Endothelial cell of umbilical vein (primary cell): ENCODE results near the gene CST3. TPM values are rescaled to one million over a fixed set of nuclear protein-coding genes. Genes with fewer than 3 reads are reported as not detected.
A peak's percentile ranks its signal among the peaks of the same experiment; 100 is the strongest.

ENCODE experiments used
- BruUV-seq: library from RNA; stranded (reverse); fragments of 400-500 nt; replicated peaks from 2 replicates; lab custom pipeline; 2021; lab: Mats Ljungman, UMichigan
- CTCF ChIA-PET: fragments of 300-600, 350-600 bp; sonication (Branson Sonifier 250); formaldehyde crosslinking; loops from one replicate; lab custom pipeline; 2021; ENCODE audit warnings: antibody characterized with exemption, inconsistent platforms; lab: Charles Lee
- POLR2A ChIA-PET: fragments of 300-600, 350-600 bp; sonication (Branson Sonifier 250); formaldehyde crosslinking; loops from one replicate; lab custom pipeline; 2021; ENCODE audit warnings: antibody characterized with exemption, inconsistent platforms; lab: Charles Lee
- DNase-seq: peaks from one replicate; pipeline ENCODE4 v3.0.0-alpha.2; 2011; ENCODE audit warnings: low read depth, low spot score
- FAIRE-seq: peaks from 2 replicates; lab custom pipeline; 2011; peaks lifted over from hg19 to GRCh38; lab: Jason Lieb, UNC
- H2AFZ ChIP-seq: 2 replicates; pipeline ENCODE4 v1.6.0; 2012; ENCODE audit warnings: low read depth, low read length, control low read depth, inconsistent platforms
- H3K27ac ChIP-seq: 2 replicates; pipeline ENCODE4 v1.5.1; 2011; ENCODE audit warnings: low read depth, mild to moderate bottlenecking, control low read depth, low read length, moderate library complexity; ENCODE audit not compliant: insufficient read depth
- H3K27me3 ChIP-seq, 2 experiments: 2 replicates each; pipeline versions ENCODE4 v1.6.0 to v1.6.1; 2011; ENCODE audit warnings: low read length in 2 of 2, mixed read lengths in 1 of 2; ENCODE audit not compliant: control insufficient read depth in 2 of 2, insufficient read depth in 2 of 2
- H3K36me3 ChIP-seq, 2 experiments: 2 replicates in 1 of 2; 3 replicates in 1 of 2; pipeline ENCODE4 v1.5.1; 2011; ENCODE audit warnings: low read length in 2 of 2, mild to moderate bottlenecking in 1 of 2, moderate library complexity in 1 of 2; ENCODE audit not compliant: control insufficient read depth in 2 of 2, insufficient read depth in 2 of 2; ENCODE audit errors: extremely low read depth in 1 of 2
- H3K4me1 ChIP-seq: 3 replicates; pipeline ENCODE4 v1.5.1; 2011; ENCODE audit warnings: mild to moderate bottlenecking, low read length; ENCODE audit not compliant: control insufficient read depth, insufficient read depth; ENCODE audit errors: extremely low read depth
- H3K4me2 ChIP-seq: 2 replicates; pipeline ENCODE4 v1.6.1; 2011; ENCODE audit warnings: low read length, control low read depth, mixed read lengths; ENCODE audit not compliant: insufficient read depth
- H3K4me3 ChIP-seq, 3 experiments: fragments of 200-600 bp in 1 of 3; sonication (generic), shearing (Covaris generic) in 1 of 3; replicated peaks in 1 of 3; 2 replicates each; pipeline ENCODE4 v1.5.1; 2011 to 2016; ENCODE audit warnings: control low read depth in 3 of 3, low read length in 3 of 3, mild to moderate bottlenecking in 2 of 3, inconsistent platforms in 1 of 3, low read depth in 1 of 3, moderate library complexity in 1 of 3; ENCODE audit not compliant: insufficient read depth in 1 of 3
- H3K79me2 ChIP-seq: 2 replicates; pipeline ENCODE4 v1.6.0; 2012; ENCODE audit warnings: low read length, inconsistent platforms; ENCODE audit not compliant: control insufficient read depth, insufficient read depth
- H3K9ac ChIP-seq: replicated peaks from 2 replicates; pipeline ENCODE3; 2011; ENCODE audit warnings: low read length, control low read depth; ENCODE audit not compliant: insufficient read depth; ENCODE audit errors: extremely low read depth
- H3K9me1 ChIP-seq: replicated peaks from 3 replicates; pipeline ENCODE4 v1.6.0; 2011; ENCODE audit warnings: mild to moderate bottlenecking, low read length; ENCODE audit not compliant: control insufficient read depth, insufficient read depth; ENCODE audit errors: extremely low read depth
- H3K9me3 ChIP-seq: replicated peaks from 2 replicates; pipeline ENCODE4 v1.5.1; 2012; ENCODE audit warnings: low read length, inconsistent platforms; ENCODE audit not compliant: control insufficient read depth, insufficient read depth
- H4K20me1 ChIP-seq: replicated peaks from 2 replicates; pipeline ENCODE3; 2011; ENCODE audit warnings: mild to moderate bottlenecking, low read length; ENCODE audit not compliant: control insufficient read depth, insufficient read depth; ENCODE audit errors: extremely low read depth
- EZH2 ChIP-seq: IDR thresholded peaks from 2 replicates; pipeline ENCODE4 v1.6.1; 2012; ENCODE audit warnings: borderline replicate concordance, low read depth, mild to moderate bottlenecking, moderate library complexity, low read length, inconsistent platforms; ENCODE audit not compliant: severe bottlenecking
- FOS ChIP-seq: IDR thresholded peaks from 2 replicates; pipeline ENCODE4 v1.6.1; 2011; ENCODE audit warnings: mild to moderate bottlenecking, low read length, moderate library complexity, borderline replicate concordance; ENCODE audit not compliant: insufficient read depth
- GATA2 ChIP-seq: IDR thresholded peaks from 2 replicates; pipeline ENCODE4 v1.7.0; 2011; ENCODE audit warnings: low read depth, mild to moderate bottlenecking, moderate library complexity, mixed read lengths, low read length; ENCODE audit not compliant: insufficient read length, insufficient read depth
- MYC ChIP-seq: IDR thresholded peaks from one replicate; pipeline ENCODE4 v1.6.1; 2011; ENCODE audit warnings: mild to moderate bottlenecking, low read depth, low read length
- POLR2A ChIP-seq: IDR thresholded peaks from 2 replicates; pipeline ENCODE4 v1.6.1; 2012; ENCODE audit warnings: low read depth, mild to moderate bottlenecking, control low read depth, low read length
- POLR2AphosphoS5 ChIP-seq: IDR thresholded peaks from 2 replicates; pipeline ENCODE4 v1.6.1; 2012; ENCODE audit warnings: low read depth, mild to moderate bottlenecking, control low read depth, low read length, moderate library complexity; ENCODE audit not compliant: insufficient read depth
- dilution Hi-C: fragments of 300-500 bp; cut with MboI; formaldehyde crosslinking; loops from one replicate; pipeline ENCODE4 v1.15.0; 2019; ENCODE audit warnings: low sequenced_read_pairs; ENCODE audit not compliant: extremely low pct_ligation_motif_present
- intact Hi-C: fragments of 100-400 bp; cut with micrococcal nuclease; formaldehyde crosslinking; loops from one replicate; pipeline ENCODE4 v1.10.0; 2022
- polyA plus RNA-seq, 4 experiments: library from polyadenylated mRNA; depleted of rRNA in 3 of 4; stranded (reverse) in 3 of 4; unstranded in 1 of 4; fragments of >200 nt; gene quantifications; 2 replicates each; pipeline versions ENCODE4 v1.2.1 to v1.2.3, GENCODE V29; 2011 to 2012; ENCODE audit warnings: missing spikeins in 1 of 4
- total RNA-seq: library from RNA; stranded (reverse); gene quantifications from 2 replicates; pipeline ENCODE4 v1.2.3, GENCODE V29; 2021
- TF ChIP-seq, protein P1 (sequence below), 2 donors: IDR thresholded peaks; 1 replicate in 1 of 2; 2 replicates in 1 of 2; pipeline ENCODE4 v1.5.1; 2011; ENCODE audit warnings: low read length in 2 of 2, mild to moderate bottlenecking in 2 of 2, moderate library complexity in 2 of 2, control low read depth in 1 of 2, inconsistent platforms in 1 of 2, low read depth in 1 of 2; ENCODE audit not compliant: insufficient read depth in 1 of 2; ENCODE audit errors: extremely low read depth in 1 of 2
- TF ChIP-seq, protein P2 (sequence below): IDR thresholded peaks from 2 replicates; pipeline ENCODE4 v1.6.1; 2011; ENCODE audit not compliant: insufficient read depth, insufficient read length

The CST3 gene
- total and polyA plus RNA-seq, 2 donors (not counting 3 experiments of a cell fraction or from before 2014, with no cell fraction given) = 251 to 479 TPM

DNA sequence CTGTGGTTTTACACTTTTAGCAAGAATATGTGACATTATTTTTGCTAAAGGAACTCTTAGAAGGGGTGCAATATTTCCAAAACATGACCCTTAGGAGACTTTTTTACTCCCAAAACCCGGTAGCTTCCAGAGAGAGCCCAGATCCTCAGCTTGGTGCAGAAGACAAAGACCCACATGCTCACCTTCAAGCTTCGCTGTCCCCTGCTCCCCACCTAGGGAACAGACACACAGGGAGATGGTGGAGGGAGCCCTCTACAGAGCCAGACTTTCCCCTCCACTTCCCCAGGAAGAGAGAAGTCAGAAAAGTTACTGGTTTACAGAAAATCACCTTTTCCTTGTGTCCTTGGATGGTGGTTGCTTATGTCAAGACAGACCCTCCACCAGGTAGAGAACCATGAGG lies 46.1 kb upstream of the CST3 start:
- Histone ChIP-seq H3K27ac (peak overlapping the region; percentile 48), H3K9me1 (no peaks in the 10 kb centered on the region), H4K20me1 (no peaks in the 10 kb centered on the region), H3K36me3 (no peaks in the 10 kb centered on the region), H2AFZ (no peak overlapping the region), H3K79me2 (no peaks in the 10 kb centered on the region), H3K9me3 (no peaks in the 10 kb centered on the region), H3K4me3 (no peak overlapping the region), H3K9ac (no peak overlapping the region), H3K4me1 (peaks cover 24% of the 10 kb centered on the region), H3K4me2 (peak overlapping the region; percentile 19), H3K27me3 (no peaks in the 10 kb centered on the region)
- no peak for TF ChIP-seq POLR2AphosphoS5
- TF ChIP-seq, protein P1, sequence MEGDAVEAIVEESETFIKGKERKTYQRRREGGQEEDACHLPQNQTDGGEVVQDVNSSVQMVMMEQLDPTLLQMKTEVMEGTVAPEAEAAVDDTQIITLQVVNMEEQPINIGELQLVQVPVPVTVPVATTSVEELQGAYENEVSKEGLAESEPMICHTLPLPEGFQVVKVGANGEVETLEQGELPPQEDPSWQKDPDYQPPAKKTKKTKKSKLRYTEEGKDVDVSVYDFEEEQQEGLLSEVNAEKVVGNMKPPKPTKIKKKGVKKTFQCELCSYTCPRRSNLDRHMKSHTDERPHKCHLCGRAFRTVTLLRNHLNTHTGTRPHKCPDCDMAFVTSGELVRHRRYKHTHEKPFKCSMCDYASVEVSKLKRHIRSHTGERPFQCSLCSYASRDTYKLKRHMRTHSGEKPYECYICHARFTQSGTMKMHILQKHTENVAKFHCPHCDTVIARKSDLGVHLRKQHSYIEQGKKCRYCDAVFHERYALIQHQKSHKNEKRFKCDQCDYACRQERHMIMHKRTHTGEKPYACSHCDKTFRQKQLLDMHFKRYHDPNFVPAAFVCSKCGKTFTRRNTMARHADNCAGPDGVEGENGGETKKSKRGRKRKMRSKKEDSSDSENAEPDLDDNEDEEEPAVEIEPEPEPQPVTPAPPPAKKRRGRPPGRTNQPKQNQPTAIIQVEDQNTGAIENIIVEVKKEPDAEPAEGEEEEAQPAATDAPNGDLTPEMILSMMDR (IDR thresholded peaks at IDR 0.05; ENCODE audit: extremely low read depth in 1 of 2, insufficient read depth in 1 of 2, low read depth in 1 of 2, low read length in 2 of 2) = no peak
- no peak for TF ChIP-seq GATA2
- no peak for TF ChIP-seq EZH2
- TF ChIP-seq MYC = no peak
- no peak for TF ChIP-seq FOS
- TF ChIP-seq POLR2A = no peak
- TF ChIP-seq, protein P2, sequence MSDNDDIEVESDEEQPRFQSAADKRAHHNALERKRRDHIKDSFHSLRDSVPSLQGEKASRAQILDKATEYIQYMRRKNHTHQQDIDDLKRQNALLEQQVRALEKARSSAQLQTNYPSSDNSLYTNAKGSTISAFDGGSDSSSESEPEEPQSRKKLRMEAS = no peak
- intact Hi-C loops (loop anchor here (1.0 to 5.0 kb wide), 2 partner anchors 9 to 418 kb away; no protein-coding TSS in a partner anchor), dilution Hi-C loops (no loop called here)
- BruUV-seq = no TSS peak
- CTCF ChIA-PET = no interaction called here
- FAIRE-seq (no peak), DNase-seq (no peak)
- POLR2A ChIA-PET = no interaction called here
